A549 (cell line): ENCODE data around the gene PGM5.

Experiments used
- EP300 ChIP-seq, 2 experiments: fragments of >200 bp; sonication (Bioruptor Twin); formaldehyde crosslinking; IDR thresholded peaks; 2 replicates in 1 of 2; 3 replicates in 1 of 2; pipeline ENCODE4 v1.6.1; 2016 to 2017
- JUN ChIP-seq, 2 experiments: fragments of >200 bp; sonication (Bioruptor Twin); formaldehyde crosslinking; IDR thresholded peaks; 2 replicates in 1 of 2; 3 replicates in 1 of 2; pipeline ENCODE4 v1.6.1; 2016 to 2017
- POLR2A ChIP-seq: IDR thresholded peaks from 2 replicates; pipeline ENCODE4 v1.6.1; 2012; ENCODE audit warnings: mild to moderate bottlenecking, low read length
- POLR2AphosphoS2 ChIP-seq: conservative IDR thresholded peaks from 2 replicates; pipeline ENCODE4 v1.6.1; 2012; ENCODE audit warnings: low read length, improper control_type of control experiment, inconsistent platforms
- RAD21 ChIP-seq, 2 experiments: fragments of >200 bp in 1 of 2; sonication (Bioruptor Twin) in 1 of 2; formaldehyde crosslinking in 1 of 2; IDR thresholded peaks in 1 of 2; conservative IDR thresholded peaks in 1 of 2; 2 replicates in 1 of 2; 3 replicates in 1 of 2; pipeline ENCODE4 v1.6.1; 2012 to 2018; ENCODE audit warnings: inconsistent platforms in 1 of 2
- TP53 ChIP-seq: fragments of 250-450 bp; sonication (Bioruptor Pico); IDR thresholded peaks from 2 replicates; pipeline ENCODE4 v1.5.0; 2021; ENCODE audit warnings: mild to moderate bottlenecking, moderate library complexity
- TF ChIP-seq, protein P1 (sequence below): fragments of 200-600 bp; sonication (generic); IDR thresholded peaks from 2 replicates; pipeline ENCODE4 v1.6.1; 2016; ENCODE audit warnings: antibody characterized with exemption, mild to moderate bottlenecking, moderate library complexity
- TF ChIP-seq, protein P2 (sequence below): fragments of 450-650 bp; IDR thresholded peaks from 2 replicates; pipeline ENCODE4 v1.6.1; 2014; ENCODE audit warnings: antibody characterized with exemption
- TF ChIP-seq, protein P3 (sequence below): fragments of >200 bp; sonication (Bioruptor Twin); formaldehyde crosslinking; IDR thresholded peaks from 3 replicates; pipeline ENCODE4 v1.5.1; 2016

DNA sequence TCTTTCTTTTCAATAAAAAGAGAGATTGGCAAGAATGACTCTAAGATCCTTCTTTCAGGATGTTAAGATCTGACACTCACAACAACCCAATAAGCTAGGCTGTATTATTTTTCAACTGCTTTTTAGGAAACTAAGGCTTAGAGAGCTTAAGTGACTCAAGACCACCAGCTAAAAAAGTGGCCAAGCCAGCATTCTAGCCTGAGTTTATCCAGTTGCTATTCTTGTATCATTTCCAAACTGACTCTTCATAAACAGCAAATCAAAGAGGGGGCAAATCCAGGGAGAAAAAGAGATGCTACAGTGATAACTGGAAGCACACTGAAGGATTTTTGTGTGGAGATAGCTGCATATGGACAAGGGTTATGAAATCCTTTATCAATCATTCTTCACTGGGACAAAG is 137.1 kb downstream of the PGM5 start:
- no peak for TF ChIP-seq EP300 (IDR thresholded peaks at IDR 0.05)
- TF ChIP-seq, protein P1, sequence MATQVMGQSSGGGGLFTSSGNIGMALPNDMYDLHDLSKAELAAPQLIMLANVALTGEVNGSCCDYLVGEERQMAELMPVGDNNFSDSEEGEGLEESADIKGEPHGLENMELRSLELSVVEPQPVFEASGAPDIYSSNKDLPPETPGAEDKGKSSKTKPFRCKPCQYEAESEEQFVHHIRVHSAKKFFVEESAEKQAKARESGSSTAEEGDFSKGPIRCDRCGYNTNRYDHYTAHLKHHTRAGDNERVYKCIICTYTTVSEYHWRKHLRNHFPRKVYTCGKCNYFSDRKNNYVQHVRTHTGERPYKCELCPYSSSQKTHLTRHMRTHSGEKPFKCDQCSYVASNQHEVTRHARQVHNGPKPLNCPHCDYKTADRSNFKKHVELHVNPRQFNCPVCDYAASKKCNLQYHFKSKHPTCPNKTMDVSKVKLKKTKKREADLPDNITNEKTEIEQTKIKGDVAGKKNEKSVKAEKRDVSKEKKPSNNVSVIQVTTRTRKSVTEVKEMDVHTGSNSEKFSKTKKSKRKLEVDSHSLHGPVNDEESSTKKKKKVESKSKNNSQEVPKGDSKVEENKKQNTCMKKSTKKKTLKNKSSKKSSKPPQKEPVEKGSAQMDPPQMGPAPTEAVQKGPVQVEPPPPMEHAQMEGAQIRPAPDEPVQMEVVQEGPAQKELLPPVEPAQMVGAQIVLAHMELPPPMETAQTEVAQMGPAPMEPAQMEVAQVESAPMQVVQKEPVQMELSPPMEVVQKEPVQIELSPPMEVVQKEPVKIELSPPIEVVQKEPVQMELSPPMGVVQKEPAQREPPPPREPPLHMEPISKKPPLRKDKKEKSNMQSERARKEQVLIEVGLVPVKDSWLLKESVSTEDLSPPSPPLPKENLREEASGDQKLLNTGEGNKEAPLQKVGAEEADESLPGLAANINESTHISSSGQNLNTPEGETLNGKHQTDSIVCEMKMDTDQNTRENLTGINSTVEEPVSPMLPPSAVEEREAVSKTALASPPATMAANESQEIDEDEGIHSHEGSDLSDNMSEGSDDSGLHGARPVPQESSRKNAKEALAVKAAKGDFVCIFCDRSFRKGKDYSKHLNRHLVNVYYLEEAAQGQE, result no peak
- TF ChIP-seq, protein P2, sequence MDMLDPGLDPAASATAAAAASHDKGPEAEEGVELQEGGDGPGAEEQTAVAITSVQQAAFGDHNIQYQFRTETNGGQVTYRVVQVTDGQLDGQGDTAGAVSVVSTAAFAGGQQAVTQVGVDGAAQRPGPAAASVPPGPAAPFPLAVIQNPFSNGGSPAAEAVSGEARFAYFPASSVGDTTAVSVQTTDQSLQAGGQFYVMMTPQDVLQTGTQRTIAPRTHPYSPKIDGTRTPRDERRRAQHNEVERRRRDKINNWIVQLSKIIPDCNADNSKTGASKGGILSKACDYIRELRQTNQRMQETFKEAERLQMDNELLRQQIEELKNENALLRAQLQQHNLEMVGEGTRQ, result no peak
- no peak for TF ChIP-seq RAD21 (conservative IDR thresholded peaks at IDR 0.05 in 1 of 2, IDR thresholded peaks at IDR 0.05 in 1 of 2)
- TF ChIP-seq, protein P3, sequence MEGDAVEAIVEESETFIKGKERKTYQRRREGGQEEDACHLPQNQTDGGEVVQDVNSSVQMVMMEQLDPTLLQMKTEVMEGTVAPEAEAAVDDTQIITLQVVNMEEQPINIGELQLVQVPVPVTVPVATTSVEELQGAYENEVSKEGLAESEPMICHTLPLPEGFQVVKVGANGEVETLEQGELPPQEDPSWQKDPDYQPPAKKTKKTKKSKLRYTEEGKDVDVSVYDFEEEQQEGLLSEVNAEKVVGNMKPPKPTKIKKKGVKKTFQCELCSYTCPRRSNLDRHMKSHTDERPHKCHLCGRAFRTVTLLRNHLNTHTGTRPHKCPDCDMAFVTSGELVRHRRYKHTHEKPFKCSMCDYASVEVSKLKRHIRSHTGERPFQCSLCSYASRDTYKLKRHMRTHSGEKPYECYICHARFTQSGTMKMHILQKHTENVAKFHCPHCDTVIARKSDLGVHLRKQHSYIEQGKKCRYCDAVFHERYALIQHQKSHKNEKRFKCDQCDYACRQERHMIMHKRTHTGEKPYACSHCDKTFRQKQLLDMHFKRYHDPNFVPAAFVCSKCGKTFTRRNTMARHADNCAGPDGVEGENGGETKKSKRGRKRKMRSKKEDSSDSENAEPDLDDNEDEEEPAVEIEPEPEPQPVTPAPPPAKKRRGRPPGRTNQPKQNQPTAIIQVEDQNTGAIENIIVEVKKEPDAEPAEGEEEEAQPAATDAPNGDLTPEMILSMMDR, result no peak
- no peak for TF ChIP-seq TP53 (CRISPR knock-in tag)
- TF ChIP-seq JUN (IDR thresholded peaks at IDR 0.05), result no peak
- TF ChIP-seq POLR2AphosphoS2, result no peak
- no peak for TF ChIP-seq POLR2A
